ENCODE results near the gene OBP2A. TPM values are rescaled to one million over a fixed set of nuclear protein-coding genes. Genes with fewer than 3 reads are reported as not detected.

Gene OBP2A
- total RNA-seq, 1 experiment from 2014 or later = not detected

- Histone ChIP-seq H3K27me3 (ENCODE audit: insufficient read depth, low read length) (no peaks in the 10 kb centered on the region), H4K20me1 (ENCODE audit: control insufficient read depth, insufficient read depth, insufficient read length) (no peaks in the 10 kb centered on the region), H4K91ac (ENCODE audit: insufficient read length, low read depth, low read length) (no peak overlapping the region), H3K18ac (ENCODE audit: insufficient read length, low read depth, low read length) (no peak overlapping the region), H2BK120ac (ENCODE audit: low read depth, low read length, poor library complexity, severe bottlenecking) (no peak overlapping the region), H3K4me2 (ENCODE audit: insufficient read depth, insufficient read length, low read length) (no peak overlapping the region), H3K4me1 (ENCODE audit: insufficient read depth, low read length) (no peaks in the 10 kb centered on the region; the same call in 1 of the 2 replicates), H3K9ac (ENCODE audit: extremely low read depth, insufficient read length, low read length) (no peak overlapping the region), H3T11ph (ENCODE audit: low read length) (no peak overlapping the region), H3K9me3 (ENCODE audit: control insufficient read depth, low read depth, low read length) (no peaks in the 10 kb centered on the region), H2AFZ (ENCODE audit: low read length) (no peak overlapping the region), H3K14ac (ENCODE audit: insufficient read depth, low read length) (no peak overlapping the region), H3K79me2 (ENCODE audit: insufficient read depth, low read length) (no peaks in the 10 kb centered on the region), H3K27ac (ENCODE audit: insufficient read length, low read depth, low read length) (no peak overlapping the region), H3K79me1 (ENCODE audit: insufficient read depth, low read depth, low read length, poor library complexity, severe bottlenecking) (no peaks in the 10 kb centered on the region), H3K23me2 (ENCODE audit: insufficient read length, low read depth, low read length, poor library complexity, severe bottlenecking) (no peaks in the 10 kb centered on the region), H4K5ac (ENCODE audit: insufficient read length, low read depth, low read length) (no peak overlapping the region), H2AK5ac (ENCODE audit: insufficient read length, low read length) (no peak overlapping the region), H2BK12ac (ENCODE audit: insufficient read length, low read depth, low read length) (no peak overlapping the region), H2BK5ac (ENCODE audit: insufficient read length, low read length) (no peak overlapping the region), H2BK15ac (ENCODE audit: low read depth, low read length) (no peak overlapping the region), H3K4ac (ENCODE audit: low read depth, low read length) (no peak overlapping the region), H3K56ac (ENCODE audit: insufficient read length, low read depth, low read length) (no peak overlapping the region), H4K8ac (replicated peaks; ENCODE audit: insufficient read length, low read depth, low read length) (no peak overlapping the region), H3K23ac (ENCODE audit: insufficient read length, low read depth, low read length) (no peak overlapping the region), H2BK20ac (ENCODE audit: low read depth, low read length, poor library complexity, severe bottlenecking) (no peak overlapping the region)
- TF ChIP-seq CTCF (conservative IDR thresholded peaks at IDR 0.05) = no peak
- Mint-ChIP-seq H3K4me1 (peaks cover 3 to 8% of the 10 kb centered on the region in 2 experiments; a peak in 1 of 4 replicates), H3K4me3 (no peak overlapping the region), H3K36me3 (ENCODE audit: insufficient read depth in 1 of 3, low read depth in 3 of 3) (no peaks in the 10 kb centered on the region; a peak in 1 of 7 replicates), H3K27me3 (ENCODE audit: low read depth) (peaks cover 7% of the 10 kb centered on the region; the same call in 1 of the 2 replicates), H3K9me3 (no peaks in the 10 kb centered on the region; a peak in 1 of 5 replicates), H3K27ac (no peak overlapping the region)
- no CpG with 5 or more reads among the region's 11 CpGs for WGBS (ENCODE audit: extremely low coverage, insufficient read length, low lambda C conversion rate)
- DNase-seq = no peak
Measured at GRCh38 chr9:135559606-135560005, 13.7 kb downstream of the OBP2A start.
